Dermis microvascular lymphatic vessel endothelial cell (primary cell): Measurements from ENCODE around the gene EFCAB6. TPM values are rescaled to one million over a fixed set of nuclear protein-coding genes. Genes with fewer than 3 reads are reported as not detected.

ENCODE experiments used
- DNase-seq, 2 donors: peaks; one replicate each; pipeline versions ENCODE4 v3.0.0 to v3.0.0-alpha.2; 2010; ENCODE audit warnings: low read depth in 2 of 2
- total RNA-seq: library from RNA; depleted of rRNA; stranded (reverse); fragments of >200 nt; gene quantifications from 2 replicates; pipeline ENCODE4 v1.2.1, GENCODE V29; 2014

EFCAB6 gene
- total RNA-seq, 1 donor from 2014 or later: 0.13 TPM

DNA sequence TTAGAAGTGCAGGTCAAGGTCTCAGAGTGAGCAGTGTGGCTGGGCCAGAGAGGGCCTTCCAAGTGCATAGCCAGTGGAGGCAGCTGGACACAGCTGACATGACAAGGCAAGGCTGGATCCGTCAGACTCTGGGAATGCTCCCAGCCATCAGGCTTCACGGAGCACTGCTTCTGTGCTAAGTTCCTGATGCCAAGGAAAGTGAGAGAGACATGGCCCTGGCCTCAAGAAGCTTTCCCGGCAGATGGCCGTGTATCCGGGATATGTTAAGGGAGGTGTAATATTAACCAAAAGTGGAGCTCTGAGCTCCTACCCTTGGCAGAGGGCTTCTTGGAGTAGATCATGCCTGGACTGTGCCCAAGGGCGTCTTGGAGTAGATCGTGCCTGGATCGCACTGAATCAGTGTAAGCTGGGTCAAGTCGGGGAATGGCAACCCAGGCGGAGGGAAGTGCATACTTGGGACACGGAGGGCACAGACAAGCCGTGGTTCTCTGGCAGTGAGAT lies 7.4 kb upstream of the EFCAB6 start:
- DNase-seq: no peak

DNA sequence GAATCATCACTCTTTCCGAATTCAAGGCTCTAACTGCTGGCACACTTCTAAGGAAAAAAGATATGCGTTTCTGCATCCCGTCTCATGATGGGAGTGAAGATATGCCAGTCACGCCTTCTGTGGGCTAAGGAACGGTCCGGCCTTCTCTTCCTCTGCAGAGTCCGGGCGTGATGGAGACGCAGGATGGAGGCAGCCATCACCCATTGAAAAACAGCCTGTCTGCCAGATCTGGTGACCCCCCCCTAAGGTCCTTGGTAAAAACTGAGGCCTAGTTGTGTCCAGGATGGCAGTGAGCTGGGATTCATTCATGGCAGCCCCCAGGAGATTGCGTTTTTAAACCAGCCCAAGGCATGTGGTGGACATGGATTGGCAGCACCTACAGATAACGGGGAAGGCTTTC lies 6.9 kb upstream of the EFCAB6 start:
- no peak for DNase-seq

DNA sequence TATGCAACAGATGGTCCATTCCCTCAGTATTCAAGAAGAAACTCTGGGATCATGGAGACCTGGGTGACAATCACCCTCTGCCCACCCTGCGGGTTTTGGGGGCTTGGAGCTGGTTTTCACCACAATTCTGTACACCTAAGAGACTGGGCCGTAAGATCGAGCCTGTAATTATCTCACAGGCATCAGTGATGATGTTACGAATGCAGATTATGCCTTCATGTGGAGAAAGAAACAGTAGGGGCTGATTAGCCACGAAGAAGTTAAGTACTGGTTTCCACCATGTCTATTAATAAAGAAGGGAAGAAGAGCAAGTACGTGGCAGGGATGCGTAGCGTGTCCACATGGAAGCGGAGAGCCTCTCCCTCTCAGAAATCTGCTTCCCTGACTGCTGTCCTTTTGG lies 5.3 kb upstream of the EFCAB6 start:
- no peak for DNase-seq

DNA sequence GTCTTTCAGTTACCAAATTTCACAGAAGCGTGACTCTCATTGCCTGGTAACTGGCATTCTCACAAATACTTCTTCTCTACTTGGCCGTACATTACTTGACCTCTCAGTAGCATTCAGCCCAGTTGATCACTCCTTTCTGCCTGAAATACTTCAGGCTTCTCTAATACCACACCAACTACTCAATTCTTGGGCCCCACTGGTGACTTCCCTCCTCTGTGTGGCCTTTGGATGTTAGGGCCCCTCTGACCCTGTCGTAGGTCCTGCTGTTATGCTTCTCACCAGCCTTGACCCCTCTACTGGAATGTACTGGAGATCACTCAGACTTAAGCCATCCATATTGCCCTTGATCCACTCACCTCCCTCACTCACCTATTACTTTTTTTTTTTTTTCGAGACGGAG lies 2.2 kb upstream of the EFCAB6 start:
- no peak for DNase-seq

DNA sequence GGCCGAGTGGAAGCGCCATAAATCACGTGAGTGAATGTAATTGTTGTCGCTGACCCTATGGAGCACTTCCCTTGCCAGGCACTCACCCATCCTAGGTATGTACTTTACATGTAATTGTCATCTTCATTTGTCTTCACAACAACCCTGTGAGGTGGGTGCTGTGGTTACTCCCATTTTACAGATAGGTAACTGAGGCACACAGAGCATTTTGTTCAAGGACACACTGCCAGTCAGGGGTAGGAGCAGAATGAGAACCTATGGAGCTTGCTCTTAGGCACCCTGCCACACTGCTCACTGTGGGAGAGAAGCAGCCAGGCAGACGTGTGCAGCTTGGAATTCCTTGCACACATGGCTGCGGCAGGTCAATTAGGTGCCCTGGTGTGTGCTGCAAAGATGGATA lies 785 bp upstream of the EFCAB6 start:
- no peak for DNase-seq

DNA sequence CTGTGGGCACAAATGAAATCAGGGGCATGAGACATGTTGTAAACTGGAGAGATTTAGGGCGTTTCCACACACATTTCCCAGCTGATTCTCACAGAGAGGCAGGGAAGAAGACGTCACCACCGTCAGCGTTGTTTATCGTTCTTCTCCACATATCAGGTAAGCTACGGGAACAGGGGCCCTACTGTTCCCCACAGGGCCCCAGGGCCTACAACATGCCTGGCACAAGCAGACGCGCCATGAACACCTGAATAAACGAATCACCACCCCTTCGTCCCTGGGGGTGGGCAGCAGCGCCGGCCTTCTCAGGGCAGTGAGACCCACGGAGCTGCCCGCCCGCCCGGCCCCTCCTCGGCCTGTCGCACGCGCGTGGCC lies 342 bp downstream of the EFCAB6 start:
- DNase-seq: peak; percentile 36 to 38

DNA sequence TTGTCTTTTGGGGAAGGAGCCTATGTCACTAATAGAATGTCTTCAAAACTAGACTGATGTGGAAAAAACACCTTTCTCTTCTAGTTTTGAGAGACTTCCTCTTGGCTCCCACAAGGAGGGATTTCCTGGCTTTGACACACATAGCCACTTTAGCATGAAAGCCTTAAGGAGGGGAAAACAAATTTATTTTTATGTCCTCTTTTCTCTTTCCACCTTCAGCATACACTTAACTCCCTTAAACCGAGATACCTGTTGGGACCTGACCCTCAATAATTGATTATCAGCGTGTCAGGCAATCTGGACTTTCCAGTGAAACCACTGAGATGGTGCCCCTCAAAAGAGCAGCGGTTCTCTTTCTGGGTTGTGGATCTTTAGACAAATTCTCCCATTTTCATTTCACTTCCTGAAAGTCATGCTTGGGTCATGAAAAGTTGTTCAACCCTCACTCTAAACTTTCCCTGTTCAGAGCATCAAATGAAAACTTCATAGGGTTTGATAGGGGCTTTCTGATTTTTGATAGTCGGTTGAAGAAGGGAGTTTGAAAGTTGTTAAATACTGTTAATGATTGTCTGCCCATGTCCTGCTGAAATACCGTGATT lies 9.1 kb downstream of the EFCAB6 start:
- DNase-seq: no peak

DNA sequence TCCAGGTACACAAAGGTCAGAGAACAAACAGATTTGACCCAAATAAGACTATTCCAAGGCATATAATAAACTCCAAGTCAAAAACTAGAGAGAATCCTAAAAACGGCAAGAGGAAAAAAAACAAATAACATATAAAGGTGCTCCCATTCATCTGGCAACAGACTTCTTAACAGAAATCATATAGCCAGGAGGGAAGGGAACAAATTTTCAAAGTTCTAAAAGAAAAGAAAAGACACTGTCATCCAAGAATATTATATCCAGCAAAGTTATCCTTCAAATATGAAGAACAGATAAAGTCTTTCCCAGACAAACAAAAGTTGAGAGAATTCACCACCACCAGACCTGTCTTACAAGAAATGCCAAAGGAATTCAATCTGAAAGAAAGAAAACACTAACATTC lies 11.1 kb downstream of the EFCAB6 start:
- DNase-seq: no peak

DNA sequence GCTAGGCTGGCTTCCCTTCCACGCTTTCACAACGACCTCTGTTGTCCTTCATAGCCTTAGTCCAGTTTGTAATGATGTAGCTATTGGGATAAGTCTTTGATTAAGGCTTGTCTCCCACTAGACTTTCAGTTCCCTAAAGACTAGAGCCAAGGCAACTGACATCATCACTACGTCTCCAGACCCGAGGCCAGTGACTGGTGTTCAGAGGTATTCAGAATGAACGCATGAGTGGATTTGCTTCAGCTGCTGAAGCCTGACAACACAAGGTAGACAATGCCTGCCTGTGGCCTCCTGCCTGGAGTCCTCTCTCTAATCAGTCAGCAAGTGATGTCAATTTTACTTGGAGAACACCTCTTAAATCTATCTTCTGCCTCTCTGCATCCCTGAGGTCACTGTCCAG lies 13.6 kb downstream of the EFCAB6 start:
- DNase-seq: no peak

DNA sequence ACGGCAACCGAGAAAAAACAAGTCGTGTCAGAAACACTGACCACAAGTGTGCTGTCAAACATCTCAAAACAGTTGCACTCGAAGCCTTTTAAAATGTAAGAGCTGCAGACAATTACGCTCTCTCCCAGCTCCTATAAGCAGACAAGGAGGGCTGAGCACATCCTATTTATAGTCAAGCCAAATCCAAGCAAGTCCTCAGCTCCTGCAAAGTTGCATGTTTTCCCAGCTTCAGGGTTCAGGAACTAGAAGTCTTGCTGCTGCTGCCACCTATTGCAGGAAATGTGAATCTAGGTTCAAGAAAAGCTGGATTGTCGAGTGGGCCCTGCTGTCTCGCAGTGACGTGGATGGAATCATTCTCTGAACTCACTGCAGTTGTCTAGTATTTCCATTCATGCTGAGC lies 15.5 kb downstream of the EFCAB6 start:
- no peak for DNase-seq

DNA sequence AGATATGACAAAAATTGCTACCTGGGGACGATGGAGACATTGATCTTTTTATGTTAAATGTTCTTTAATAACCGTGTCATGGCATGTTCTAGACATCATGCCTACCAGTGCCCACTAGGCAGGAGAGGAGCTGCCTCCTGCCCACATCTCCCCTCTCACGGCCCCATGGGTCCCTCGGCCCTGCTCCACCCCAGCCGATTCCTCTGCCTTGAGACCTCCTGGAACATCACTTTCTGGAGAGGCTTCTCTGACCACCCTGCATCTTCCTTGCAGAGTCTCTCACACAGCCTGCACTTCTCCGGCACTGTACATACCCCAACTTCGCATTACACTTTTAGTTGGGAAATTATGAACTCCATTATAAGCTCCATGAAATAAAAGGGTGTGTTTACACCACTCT lies 16.8 kb downstream of the EFCAB6 start:
- no peak for DNase-seq

DNA sequence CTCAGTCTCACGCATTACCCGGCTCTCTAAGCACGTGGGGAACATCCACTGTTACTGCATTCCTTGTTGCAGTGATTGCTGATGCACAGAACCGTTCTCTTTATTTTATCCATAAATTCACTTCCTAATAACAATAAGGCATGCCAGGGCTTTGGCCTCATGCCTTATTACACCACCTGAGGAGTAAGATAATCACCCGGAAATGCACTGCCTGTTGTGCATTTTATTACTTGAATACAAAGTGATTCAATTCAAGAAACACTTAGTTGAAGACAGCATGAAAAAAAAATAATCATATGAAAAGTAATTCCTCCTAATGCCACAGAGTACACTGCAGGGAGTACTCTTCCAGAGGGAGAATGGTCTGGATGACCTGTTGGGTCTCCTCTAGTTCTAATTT lies 19.2 kb downstream of the EFCAB6 start:
- no peak for DNase-seq

DNA sequence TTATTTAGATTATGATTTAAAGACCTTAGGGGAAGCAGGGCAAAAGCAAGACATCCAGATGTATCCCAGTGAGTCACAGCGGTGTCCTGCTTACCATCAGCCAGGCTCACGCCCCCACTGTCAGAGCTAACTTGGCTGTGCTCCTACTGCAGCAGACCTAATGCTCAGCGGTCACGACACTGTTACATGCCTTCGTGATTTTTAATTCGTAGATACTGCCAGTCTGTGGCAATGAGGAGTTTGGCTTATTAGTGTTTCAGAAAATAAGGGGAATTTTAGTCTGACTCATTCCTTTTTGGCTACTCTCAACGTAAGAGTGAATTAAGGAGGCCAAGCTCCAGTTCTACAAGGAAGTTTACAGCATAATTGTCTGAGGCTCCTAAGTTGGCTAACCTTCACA lies 22.7 kb downstream of the EFCAB6 start:
- no peak for DNase-seq

DNA sequence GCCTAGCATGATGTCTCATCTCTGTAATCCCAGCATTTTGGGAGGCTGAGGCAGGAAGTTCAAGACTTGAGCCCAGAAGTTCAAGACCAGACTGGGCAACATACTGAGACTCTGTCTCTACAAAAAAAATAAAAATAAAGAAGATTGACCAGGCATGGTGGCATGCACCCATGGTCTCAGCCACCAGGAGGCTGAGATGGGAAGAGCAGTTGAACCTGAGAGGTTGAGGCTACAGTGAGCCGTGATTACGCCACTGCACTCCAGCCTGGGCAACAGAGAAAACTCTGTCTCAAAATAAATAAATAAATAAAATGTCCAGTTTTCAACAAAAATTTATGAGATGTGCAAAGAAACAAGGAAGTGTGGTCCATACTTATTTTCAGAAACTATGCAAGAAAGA lies 28.3 kb downstream of the EFCAB6 start:
- DNase-seq: no peak

DNA sequence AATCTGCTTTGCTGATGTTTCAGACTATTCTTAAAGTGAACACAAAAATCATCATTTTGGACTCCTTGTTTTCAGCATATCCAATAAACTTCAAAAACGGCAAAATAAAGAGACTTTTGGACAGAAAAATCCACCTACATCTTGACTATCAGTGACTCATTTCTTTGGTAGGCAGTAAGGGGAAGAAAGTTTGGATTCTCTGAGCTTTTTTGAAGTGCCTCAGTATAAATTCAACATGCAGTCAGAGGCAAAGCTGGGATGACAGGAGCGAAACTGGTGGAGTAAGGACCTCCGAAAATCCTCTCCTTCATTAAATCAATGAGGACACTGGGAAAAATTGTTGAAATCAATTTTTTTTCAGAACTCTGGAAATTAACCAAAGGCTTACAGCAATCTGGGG lies 29.7 kb downstream of the EFCAB6 start:
- no peak for DNase-seq

DNA sequence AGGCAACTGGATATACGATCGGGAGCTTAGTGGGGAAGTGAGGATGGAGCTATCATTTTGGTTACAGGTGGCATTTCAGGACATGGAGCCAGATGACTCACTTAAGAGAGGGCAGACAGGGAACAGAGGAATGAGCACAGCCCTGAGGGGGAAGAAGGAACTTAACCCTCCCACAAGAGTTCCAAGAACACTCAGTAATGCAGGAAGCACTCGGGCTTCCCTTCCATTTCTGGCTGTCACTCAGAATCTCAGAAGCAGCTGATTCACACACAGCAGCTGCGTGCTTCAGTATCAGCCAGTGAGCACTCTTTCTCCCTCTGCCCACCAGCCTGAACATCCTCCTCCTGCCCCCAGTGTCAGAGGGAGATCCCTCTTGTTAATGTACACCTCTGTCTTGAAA lies 34.8 kb downstream of the EFCAB6 start:
- no peak for DNase-seq

DNA sequence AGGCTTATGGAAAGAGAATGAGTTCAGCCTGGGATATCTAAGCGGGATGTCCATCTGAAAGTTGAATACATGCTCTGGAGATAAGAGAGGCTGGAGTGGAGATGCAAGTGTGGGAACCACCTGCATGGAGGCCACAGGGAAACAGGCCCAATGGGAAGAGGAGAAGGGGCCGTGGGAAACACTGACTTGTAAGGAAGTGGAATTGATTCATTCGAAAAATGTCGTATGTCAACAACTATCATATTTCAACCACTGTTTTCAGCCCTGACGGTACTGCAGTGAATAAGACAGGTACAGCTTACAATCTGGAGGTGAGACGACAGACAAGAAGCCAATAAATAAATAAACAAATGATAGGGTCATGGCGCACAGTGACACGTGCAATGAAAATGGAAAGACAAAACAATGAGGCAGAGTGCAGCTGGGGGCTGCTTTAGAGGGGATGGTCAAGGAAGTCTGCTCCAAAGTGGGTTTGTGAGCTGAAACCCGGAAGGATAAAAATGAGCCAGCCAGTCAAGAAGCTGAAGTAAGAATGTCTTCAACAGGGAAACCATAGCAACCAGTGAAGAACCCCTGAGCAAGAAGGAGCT lies 35.9 kb downstream of the EFCAB6 start:
- DNase-seq: no peak

DNA sequence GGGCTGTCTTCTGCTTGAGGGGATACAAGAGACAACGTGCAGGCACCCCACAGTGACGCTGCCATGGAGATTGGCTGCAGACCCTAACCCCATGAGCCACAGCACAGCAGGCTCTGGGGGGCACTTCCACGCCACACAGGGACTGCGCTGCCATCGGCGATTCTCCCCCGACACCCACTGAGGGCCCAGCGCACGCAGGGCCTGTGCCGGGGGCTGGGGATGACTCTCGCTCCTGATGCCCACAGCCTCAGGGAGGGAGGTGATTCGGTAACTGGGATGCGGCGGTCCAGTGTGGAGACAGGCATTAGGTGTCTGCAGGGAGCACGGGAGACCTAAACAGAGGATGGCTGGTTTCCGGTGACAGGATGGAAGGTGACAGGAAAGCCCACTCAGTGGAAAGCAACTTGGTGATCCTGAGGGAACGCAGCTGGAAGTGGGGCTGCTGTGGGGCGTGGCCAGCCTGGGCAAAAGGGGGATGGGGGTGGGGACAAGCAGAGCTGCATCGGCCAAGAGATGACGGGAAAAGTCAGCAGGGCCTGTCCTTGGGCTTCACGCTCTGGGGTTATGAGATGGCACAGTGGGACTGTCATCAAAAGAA lies 37.7 kb downstream of the EFCAB6 start:
- DNase-seq: no peak

DNA sequence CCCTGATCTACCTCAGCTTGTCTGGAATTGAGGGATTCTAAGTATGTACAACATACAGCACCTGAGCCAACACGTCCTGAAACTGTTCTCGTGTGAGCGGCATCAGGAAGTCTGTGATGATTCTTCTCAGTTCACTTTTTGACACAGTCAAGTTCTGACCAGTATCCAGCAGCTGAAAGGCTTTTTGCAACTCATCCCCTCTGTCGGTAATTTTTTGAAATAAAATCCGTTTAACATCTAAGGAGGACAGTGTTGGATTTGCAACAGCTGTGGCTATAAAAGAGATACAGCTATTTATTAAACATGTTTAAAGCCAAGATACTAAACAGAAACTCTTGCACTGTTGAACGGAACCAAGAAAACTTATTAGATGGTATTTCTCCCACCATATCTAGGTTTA lies 39.3 kb downstream of the EFCAB6 start:
- DNase-seq: no peak

DNA sequence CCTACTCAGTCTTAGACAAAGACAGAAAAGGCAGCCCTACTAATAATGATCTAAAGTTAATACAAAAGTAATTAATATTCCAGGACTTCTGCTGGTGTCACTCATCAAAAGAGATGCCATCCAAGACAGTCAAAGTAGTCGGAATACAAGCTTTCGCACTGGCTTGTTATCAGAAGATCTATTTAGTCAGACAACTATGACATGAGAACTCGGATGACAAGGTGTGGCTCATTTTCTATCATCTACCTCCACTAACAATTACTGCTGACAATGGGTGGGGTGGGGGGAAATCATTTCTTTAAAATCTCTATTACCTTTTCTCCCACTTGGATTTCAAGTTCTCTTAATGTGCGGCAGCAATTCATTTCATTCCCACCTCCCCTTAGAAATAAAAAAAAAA lies 56.7 kb downstream of the EFCAB6 start:
- DNase-seq: no peak

DNA sequence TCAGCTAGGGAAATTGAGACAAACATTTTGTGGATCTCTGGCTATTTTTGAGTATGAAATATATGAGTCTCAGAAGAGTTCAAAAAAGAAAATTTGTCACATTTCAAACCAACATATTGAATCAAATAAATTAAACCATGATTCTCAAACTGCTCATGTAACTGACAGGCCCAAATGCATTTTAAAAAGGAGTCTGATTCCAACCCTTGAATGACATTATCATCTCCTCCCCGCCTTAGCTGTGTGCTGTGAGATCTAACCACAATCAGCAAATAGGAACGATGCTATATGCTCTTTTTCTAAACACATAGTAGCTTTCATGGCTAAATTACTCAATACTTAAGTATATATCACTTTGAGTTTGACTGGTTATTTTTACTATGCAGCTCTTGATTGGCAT lies 57.1 kb downstream of the EFCAB6 start:
- no peak for DNase-seq

DNA sequence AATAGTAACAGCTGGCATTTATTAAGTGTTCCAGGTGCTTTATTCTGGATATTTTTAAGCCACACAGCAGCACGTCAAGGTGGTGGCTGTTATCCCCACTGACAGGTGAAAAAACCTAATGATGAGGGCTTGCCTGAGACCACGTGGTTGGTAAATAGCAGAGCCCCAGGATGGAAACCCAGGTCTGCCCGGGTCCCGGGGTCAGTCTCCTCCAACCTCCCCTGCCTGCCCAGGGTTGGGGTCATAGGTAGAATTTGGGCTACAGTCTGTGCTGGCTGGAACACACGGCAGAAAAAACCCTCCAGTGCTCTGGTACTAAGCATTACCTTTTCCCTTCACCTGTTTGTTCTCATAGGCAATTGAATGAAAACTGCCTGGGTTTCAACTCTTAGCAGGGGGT lies 57.9 kb downstream of the EFCAB6 start:
- no peak for DNase-seq

DNA sequence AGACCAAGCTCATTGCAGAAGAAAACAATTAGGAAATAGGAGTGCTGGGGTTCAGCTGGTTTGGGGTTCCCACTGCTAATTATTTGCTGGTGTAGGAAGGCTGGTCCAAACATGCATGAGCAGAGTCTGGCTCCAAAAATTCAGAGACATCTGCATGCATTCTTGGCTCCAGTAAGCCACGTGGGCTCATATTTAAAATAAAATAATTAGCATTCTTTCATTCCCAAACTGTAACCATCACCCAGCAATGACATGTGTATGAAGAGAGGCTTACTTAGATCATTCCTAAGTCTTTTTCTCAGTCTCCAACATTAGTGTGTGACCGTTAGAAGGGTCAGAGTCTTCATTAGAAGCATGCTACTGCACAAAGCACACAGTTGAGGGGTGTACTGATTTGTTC lies 58.4 kb downstream of the EFCAB6 start:
- no peak for DNase-seq

DNA sequence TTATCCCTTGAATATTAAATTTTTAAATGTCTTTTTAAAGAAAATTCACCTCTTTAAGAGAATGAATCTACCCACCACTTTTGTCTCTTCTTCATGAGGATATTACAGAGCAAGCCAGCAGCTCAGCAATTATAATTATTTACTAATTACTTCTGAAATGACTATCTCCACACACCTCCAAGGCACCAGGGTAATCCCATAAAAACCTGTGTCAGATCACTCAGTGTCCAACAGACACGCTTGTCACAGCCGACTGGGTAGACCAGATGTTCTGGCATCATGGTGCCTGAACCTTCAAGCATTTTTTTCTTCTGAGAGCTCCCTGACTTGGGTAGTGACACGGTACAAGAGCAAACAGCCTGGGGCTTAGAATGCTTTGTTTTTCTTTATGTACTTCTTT lies 61.4 kb downstream of the EFCAB6 start:
- no peak for DNase-seq
